GM11168 (cell line): ENCODE results near the gene HSFX1.
"Not testable (repeated sequence)": the region's sequence is repeated elsewhere in the genome, so short reads cannot be mapped to it uniquely, and the experiment has no call there.

ENCODE experiments used
- in situ Hi-C: fragments of 300-500 bp; cut with MboI; formaldehyde crosslinking; loops from one replicate; pipeline ENCODE4 v1.12.0; 2022; ENCODE audit warnings: low sequenced_read_pairs; ENCODE audit not compliant: unreplicated experiment

Gene HSFX1

GRCh38 chrX:149773768-149774167, at the start of gene HSFX1:
TSS of gene HSFX1 (plus strand) at chrX:149774068. CDS start at chrX:149774682, 614 bp downstream.
- in situ Hi-C loops = not testable (repeated sequence)

GRCh38 chrX:149727308-149727707, 46.6 kb upstream of the HSFX1 start:
- in situ Hi-C loops = not testable (repeated sequence)

- in situ Hi-C loops = not testable (repeated sequence)
These were observed 31.6 kb upstream of the HSFX1 start for GRCh38 chrX:149742269-149742668.

GRCh38 chrX:149746390-149747007, 27.4 kb upstream of the HSFX1 start:
- in situ Hi-C loops = loop anchor here (5.0 kb wide), 1 partner anchor 94 kb away; no protein-coding TSS in a partner anchor

- in situ Hi-C loops = no loop called here
These were observed 16.4 kb upstream of the HSFX1 start for GRCh38 chrX:149757206-149758067.

- in situ Hi-C loops = no loop called here
These were observed 15.7 kb upstream of the HSFX1 start for GRCh38 chrX:149758068-149758714.

GRCh38 chrX:149758715-149759078, 15.2 kb upstream of the HSFX1 start:
- in situ Hi-C loops = not testable (repeated sequence)

GRCh38 chrX:149759824-149760223, 14.0 kb upstream of the HSFX1 start:
- in situ Hi-C loops = no loop called here

GRCh38 chrX:149760965-149761364, 12.9 kb upstream of the HSFX1 start:
- in situ Hi-C loops = no loop called here

- in situ Hi-C loops = not testable (repeated sequence)
These were observed 11.8 kb upstream of the HSFX1 start for GRCh38 chrX:149761858-149762674.

GRCh38 chrX:149762696-149763614, 10.9 kb upstream of the HSFX1 start:
- in situ Hi-C loops = no loop called here

- in situ Hi-C loops = not testable (repeated sequence)
These were observed 3.5 kb upstream of the HSFX1 start for GRCh38 chrX:149770344-149770743.

- in situ Hi-C loops = not testable (repeated sequence)
These were observed 842 bp upstream of the HSFX1 start for GRCh38 chrX:149773026-149773425.

- in situ Hi-C loops = loop anchor here (25.0 kb wide), 1 partner anchor 216 kb away; no protein-coding TSS in a partner anchor
These were observed 4.1 kb downstream of the HSFX1 start for GRCh38 chrX:149777999-149778398.

GRCh38 chrX:149781727-149782126, 7.9 kb downstream of the HSFX1 start, which contains the start of gene MAGEA9:
TSS of gene MAGEA9 (plus strand) at chrX:149781930. CDS start at chrX:149786211, 4,281 bp downstream.
- in situ Hi-C loops = loop anchor here (25.0 kb wide), 1 partner anchor 219 kb away; no protein-coding TSS in a partner anchor

- in situ Hi-C loops = loop anchor here (25.0 kb wide), 1 partner anchor 233 kb away; no protein-coding TSS in a partner anchor
These were observed 21.7 kb downstream of the HSFX1 start for GRCh38 chrX:149795531-149795930.

- in situ Hi-C loops = loop anchor here (25.0 kb wide), 1 partner anchor 237 kb away; no protein-coding TSS in a partner anchor
These were observed 25.3 kb downstream of the HSFX1 start for GRCh38 chrX:149799095-149799714.

GRCh38 chrX:149799938-149800337, 26.1 kb downstream of the HSFX1 start:
- in situ Hi-C loops = loop anchor here (25.0 kb wide), 1 partner anchor 238 kb away; no protein-coding TSS in a partner anchor
